KOPT-K1 (cell line): ENCODE measurements around the gene SIK3.
"Not testable (repeated sequence)": the region's sequence is repeated elsewhere in the genome, so short reads cannot be mapped to it uniquely, and the experiment has no call there.

Source experiments
- H3K27ac ChIP-seq: fragments of 200-600 bp; sonication (generic); 2 replicates; pipeline ENCODE4 v1.5.1; 2016; ENCODE audit warnings: antibody characterized with exemption, mild to moderate bottlenecking, low read depth, low read length; ENCODE audit not compliant: poor library complexity, severe bottlenecking
- H3K36me3 ChIP-seq: fragments of 200-600 bp; sonication (generic); 2 replicates; pipeline ENCODE4 v1.5.1; 2017; ENCODE audit warnings: antibody characterized with exemption, mild to moderate bottlenecking, low read length, moderate library complexity; ENCODE audit not compliant: insufficient read depth
- H3K9me3 ChIP-seq: fragments of 200-600 bp; sonication (generic); 2 replicates; pipeline ENCODE4 v1.5.1; 2017; ENCODE audit warnings: antibody characterized with exemption, low read length, mild to moderate bottlenecking; ENCODE audit not compliant: insufficient read depth, poor library complexity, severe bottlenecking

SIK3 gene

GRCh38 chr11:117126223-117126965 is 28.2 kb upstream of the SIK3 start:
- Histone ChIP-seq H3K9me3 (no peaks in the 10 kb centered on the region), H3K36me3 (no peaks in the 10 kb centered on the region), H3K27ac (no peak overlapping the region)

DNA sequence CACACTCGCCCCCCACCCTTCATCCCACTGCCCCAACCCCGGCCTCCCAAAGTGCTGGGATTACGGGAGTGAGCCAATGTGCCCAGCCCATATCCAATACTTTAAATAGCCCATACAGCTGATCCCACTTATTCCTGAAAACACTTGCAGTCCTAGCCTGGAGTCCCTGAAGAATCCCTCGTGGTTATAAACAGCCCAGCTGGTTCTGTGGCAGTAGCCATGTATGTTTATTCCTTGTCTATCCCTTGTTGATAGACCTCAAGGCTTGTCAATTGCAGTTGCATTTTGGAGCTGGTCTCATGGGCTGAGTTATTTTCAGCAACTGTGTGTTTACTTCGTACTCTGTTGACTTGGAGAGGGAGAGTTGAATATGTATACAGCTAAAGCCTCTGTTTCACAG is 24.3 kb upstream of the SIK3 start:
- H3K9me3 ChIP-seq: no peaks in the 10 kb centered on the region

GRCh38 chr11:117121176-117121575 is 22.9 kb upstream of the SIK3 start:
- Histone ChIP-seq H3K9me3 (no peaks in the 10 kb centered on the region), H3K27ac (no peak overlapping the region), H3K36me3 (no peaks in the 10 kb centered on the region)

More for the DNA sequence above, 24.3 kb upstream of the SIK3 start:
- Histone ChIP-seq H3K27ac (no peak overlapping the region), H3K36me3 (no peaks in the 10 kb centered on the region)

DNA sequence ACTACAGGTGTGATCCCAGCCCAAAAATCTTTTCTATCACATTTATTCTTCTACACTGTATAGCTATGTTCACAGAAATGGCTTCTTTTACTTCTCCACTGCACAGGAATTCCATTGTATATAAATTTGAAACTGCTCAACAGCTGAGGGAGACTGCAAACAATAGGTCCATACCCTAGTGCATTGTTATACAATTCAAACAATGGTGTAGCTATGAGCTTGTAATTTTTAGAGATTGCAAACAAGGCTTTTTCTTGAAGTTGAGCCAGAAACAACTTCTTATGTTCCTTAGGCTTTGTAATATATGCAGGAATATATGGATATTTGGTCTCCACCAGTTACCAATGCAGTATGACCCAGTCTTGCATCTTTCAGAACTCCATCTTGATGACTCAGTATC is 19.5 kb upstream of the SIK3 start:
- H3K36me3 ChIP-seq: no peaks in the 10 kb centered on the region
- H3K27ac ChIP-seq: no peak overlapping the region
- no peaks in the 10 kb centered on the region for H3K9me3 ChIP-seq

GRCh38 chr11:117112939-117113338 is 14.7 kb upstream of the SIK3 start:
- H3K9me3 ChIP-seq, H3K27ac ChIP-seq, H3K36me3 ChIP-seq: not testable (repeated sequence)

GRCh38 chr11:117112497-117112896 is 14.3 kb upstream of the SIK3 start:
- not testable (repeated sequence) for H3K36me3 ChIP-seq, H3K27ac ChIP-seq, H3K9me3 ChIP-seq

DNA sequence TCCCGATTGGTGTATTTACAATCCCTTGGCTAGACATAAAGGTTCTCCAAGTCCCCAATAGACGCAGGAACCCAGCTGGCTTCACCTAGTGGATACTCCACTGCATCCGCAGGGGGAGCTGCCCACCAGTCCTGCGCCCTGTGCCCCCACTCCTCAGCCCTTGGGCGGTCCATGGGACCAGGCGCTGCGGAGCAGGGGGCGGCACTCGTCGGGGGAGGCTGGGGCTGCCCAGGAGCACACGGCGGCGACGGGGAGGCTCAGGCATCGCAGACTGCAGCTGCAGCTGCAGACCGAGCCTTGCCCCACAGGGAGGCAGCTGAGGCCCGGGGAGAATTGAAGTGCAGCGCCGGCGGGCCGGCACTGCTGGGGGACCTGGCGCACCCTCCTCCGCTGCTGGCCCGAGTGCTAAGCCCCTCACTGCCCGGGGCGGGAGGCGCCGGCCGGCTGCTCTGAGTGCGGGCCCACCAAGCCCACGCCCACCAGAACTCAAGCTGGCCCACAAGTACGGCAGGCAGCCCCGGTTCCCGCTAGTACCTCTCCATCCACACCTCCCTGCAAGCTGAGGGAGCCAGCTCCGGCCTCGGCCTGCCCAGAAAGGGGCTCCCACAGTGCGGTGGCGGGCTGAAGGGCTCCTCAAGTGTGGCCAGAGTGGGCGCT is 12.2 kb upstream of the SIK3 start:
- peaks cover 5% of the 10 kb centered on the region for H3K9me3 ChIP-seq
- H3K36me3 ChIP-seq: no peaks in the 10 kb centered on the region
- no peak overlapping the region for H3K27ac ChIP-seq

DNA sequence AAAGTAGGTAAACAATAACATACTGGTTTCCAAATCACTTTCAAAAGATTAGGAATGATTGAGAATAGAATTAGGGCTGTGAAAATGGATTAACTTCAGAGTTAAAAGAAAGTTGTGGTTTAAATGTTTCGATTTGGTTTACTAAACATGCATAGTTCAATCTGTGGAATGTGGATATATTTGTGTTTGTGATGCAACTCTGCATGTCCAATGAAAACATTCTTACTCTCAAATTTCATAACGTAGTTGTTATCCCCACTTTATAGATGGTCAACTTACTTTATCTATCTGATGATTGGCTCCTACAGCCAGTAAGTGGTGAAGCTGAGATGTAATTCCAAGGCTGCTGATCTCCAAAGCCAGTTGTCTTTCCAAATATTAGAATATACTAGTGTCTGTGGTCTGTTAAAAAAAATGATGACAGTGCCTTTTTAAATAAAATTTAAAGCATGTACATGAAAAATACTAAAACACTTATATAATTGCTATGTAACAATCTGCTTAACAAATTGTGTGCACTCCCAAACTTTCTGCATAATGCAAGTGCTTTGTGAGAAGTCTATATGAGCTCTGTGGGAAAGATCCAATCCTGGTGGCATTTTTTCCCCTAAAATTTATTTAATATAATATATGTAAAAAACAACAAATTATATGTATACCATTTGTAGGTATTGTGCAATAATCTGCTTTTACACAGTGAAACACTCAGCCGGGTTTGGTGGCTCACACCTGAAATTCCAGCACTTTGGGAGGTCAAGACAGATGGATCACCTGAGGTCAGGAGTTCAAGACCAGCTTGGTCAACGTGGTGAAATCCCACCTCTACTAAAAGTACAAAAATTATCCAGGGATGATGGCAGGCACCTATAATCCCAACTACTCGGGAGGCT is 9.7 kb upstream of the SIK3 start:
- Histone ChIP-seq H3K9me3 (peaks cover 5% of the 10 kb centered on the region), H3K27ac (no peak overlapping the region), H3K36me3 (no peaks in the 10 kb centered on the region)

- no peak overlapping the region for H3K27ac ChIP-seq
- H3K36me3 ChIP-seq: no peaks in the 10 kb centered on the region
- H3K9me3 ChIP-seq: no peaks in the 10 kb centered on the region
These were observed 2.3 kb upstream of the SIK3 start for GRCh38 chr11:117100556-117100955.

DNA sequence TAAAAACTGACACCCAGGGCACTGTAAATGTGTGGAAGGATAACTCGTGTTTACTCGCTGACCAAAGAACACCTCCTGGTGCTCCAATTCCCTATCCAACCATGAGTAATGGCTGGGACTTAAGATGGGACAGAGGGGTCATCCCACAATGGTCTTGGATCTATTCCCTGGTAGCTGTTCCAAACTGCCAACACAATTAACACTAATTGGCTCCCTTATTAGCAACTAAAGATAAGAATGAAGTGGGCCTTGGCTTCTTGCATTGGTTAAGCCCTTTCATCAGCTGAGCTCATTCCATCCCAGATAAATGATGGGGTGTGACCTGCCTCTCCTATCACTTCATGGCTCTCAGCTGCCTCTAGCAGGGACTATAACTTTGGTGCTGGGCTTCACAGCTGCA is 1.5 kb upstream of the SIK3 start:
- Histone ChIP-seq H3K9me3 (no peaks in the 10 kb centered on the region), H3K36me3 (no peaks in the 10 kb centered on the region), H3K27ac (no peak overlapping the region)

DNA sequence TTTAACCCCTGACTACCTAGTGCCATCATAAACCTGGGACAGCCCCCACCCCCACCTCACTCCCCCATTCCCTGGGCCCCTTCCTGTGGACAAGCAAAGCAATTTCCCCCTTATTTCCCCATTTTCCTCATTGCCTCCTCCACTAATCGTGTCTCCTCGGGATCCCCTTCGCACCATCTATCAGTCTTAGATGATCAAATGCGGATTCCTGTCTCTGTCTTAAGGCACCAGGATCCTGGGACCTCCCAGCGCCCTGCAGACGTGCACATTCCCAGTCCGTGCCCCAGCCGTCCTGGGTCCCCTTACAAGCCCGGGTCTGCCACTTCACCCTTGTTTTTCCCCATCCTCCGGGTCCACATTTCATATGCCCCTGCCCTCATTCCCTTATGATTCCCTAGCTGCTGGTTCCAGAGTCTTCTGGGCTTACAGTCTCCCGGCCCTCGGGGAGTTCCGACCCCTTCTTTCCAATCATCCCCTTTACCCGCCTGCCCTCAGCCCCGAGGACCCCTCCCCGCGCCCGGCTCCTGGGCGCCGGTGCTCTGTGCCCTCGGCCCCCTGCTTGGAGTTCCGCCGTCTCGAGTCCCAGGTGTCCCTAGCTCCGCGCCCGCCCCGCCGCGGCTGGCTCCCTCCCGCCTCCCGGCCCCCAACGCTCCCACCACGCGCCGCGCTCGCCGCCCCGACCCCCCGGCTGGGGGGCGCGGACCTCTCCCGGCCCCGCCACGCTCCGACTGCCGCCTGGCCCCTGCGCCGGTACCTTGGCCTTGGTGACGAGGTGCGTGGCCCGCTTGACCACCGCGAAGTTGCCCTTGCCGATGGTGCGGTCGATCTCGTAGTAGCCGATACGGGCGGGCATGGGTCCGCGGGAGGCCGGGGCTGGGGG is 599 bp downstream of the SIK3 start:
- Histone ChIP-seq H3K36me3 (no peaks in the 10 kb centered on the region), H3K27ac (peak overlapping the region; percentile 77), H3K9me3 (no peaks in the 10 kb centered on the region)

DNA sequence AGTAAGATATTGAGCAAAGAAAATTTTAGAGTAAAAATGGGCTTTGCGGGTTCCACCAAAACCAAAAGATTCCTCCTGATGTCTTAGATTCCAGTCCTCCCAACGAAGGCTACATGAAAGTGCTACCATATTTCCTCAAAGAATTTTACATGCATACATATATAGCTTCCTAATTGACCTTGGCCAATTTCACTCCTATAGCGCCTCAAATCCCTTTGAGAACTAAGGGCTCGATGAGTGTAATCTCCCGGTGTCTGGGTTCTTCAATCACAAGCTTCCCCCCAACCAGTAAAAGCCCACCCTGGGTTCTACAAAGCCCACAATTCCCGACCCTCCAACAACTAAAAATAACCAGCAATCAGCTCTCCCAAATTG is 1.2 kb downstream of the SIK3 start:
- no peaks in the 10 kb centered on the region for H3K9me3 ChIP-seq
- H3K36me3 ChIP-seq: no peaks in the 10 kb centered on the region
- H3K27ac ChIP-seq: peak overlapping the region; percentile 77

DNA sequence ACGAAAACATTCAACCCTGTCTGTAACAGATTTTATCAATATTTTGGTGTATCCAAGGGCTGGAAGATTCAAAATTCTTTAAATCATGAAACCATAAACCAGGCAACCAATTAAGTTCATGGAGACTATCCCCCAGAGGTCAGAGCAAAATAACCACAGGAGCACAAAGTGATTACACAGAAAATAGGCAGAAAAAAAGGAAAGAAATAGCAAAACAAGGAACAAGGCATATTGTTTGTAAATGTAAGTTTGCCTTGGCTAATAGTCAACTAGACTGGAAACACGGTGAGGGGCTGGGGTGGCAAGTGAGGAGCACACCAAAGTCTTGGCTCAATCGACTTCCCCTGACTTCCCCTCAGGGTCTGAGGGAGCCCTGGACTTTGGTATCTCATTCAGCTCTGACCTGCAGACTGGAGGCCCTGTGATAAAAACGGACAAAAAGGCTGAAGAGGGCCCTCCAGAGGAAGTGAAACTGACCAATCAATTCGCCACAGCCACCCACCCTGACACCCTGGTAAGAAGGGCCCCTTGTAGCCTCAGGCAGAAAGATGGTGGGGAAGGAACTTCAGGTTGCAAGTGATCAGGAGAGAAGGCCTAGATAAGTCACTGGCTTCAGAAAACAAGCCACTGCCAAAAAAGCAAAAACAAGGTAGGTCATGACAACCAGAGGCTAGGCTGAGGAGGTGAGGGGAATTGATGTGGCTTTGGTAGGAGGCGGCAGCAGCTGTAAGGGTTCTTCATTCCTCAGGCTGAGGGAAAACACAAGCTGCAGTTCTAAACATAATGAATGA is 1.8 kb downstream of the SIK3 start:
- no peaks in the 10 kb centered on the region for H3K9me3 ChIP-seq
- no peaks in the 10 kb centered on the region for H3K36me3 ChIP-seq
- H3K27ac ChIP-seq: peak overlapping the region; percentile 77
